Choroid plexus epithelial cell (primary cell): ENCODE data around the gene EML6.

Source experiments
- DNase-seq: peaks from one replicate; pipeline ENCODE4 v3.0.0-alpha.2; 2010; ENCODE audit warnings: low read depth
- H3K4me3 ChIP-seq: 2 replicates; pipeline ENCODE4 v1.5.1; 2011; ENCODE audit warnings: low read depth, mild to moderate bottlenecking, control low read depth, low read length, moderate library complexity
- TF ChIP-seq, protein P1 (sequence below): conservative IDR thresholded peaks from 2 replicates; pipeline ENCODE4 v1.5.1; 2011; ENCODE audit warnings: low read depth, mild to moderate bottlenecking, control low read depth, inconsistent platforms, low read length, moderate library complexity

EML6 gene

DNA sequence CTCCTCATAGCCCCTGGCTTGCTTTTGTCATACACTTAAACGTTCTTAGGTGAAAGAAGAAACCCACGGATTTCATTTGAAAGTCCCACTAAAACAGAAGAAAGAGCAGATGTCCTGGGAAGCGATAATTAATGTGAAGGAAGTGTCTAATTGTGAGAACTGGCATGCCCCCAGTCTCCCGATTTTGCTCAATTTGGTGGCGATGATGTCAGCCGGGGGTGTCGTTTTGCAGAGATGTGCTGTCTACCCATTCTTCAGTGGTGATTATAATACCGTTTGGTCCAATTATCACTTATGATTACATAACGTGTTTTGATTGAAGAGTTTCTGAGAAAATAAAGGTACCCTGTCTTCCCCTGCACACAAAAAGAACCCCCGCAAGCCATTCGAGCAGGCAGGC lies 223.7 kb downstream of the EML6 start:
- TF ChIP-seq, protein P1, sequence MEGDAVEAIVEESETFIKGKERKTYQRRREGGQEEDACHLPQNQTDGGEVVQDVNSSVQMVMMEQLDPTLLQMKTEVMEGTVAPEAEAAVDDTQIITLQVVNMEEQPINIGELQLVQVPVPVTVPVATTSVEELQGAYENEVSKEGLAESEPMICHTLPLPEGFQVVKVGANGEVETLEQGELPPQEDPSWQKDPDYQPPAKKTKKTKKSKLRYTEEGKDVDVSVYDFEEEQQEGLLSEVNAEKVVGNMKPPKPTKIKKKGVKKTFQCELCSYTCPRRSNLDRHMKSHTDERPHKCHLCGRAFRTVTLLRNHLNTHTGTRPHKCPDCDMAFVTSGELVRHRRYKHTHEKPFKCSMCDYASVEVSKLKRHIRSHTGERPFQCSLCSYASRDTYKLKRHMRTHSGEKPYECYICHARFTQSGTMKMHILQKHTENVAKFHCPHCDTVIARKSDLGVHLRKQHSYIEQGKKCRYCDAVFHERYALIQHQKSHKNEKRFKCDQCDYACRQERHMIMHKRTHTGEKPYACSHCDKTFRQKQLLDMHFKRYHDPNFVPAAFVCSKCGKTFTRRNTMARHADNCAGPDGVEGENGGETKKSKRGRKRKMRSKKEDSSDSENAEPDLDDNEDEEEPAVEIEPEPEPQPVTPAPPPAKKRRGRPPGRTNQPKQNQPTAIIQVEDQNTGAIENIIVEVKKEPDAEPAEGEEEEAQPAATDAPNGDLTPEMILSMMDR = no peak
- DNase-seq = no peak
- H3K4me3 ChIP-seq = no peak overlapping the region

DNA sequence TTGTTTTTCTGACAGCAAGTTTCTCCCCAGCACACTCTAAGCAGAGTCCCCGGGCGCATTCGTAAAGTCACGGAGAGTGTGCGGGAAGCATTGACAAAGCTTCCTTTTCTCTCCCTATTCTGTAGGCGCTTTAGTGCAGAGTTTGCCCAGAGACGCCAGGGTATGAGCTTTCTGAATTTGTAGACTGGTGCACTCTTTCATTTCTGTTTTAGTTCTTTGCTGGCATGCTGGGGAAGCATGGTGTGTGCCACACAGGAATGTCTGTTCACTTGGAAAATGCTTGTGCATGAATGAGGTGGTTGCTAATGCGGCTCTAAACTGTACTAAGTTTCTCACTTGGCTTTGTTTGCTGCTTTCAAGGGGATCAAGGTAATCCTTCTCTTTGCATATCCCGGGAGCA lies 224.2 kb downstream of the EML6 start:
- no peak for DNase-seq
- TF ChIP-seq, protein P1 = no peak
- H3K4me3 ChIP-seq = no peak overlapping the region

DNA sequence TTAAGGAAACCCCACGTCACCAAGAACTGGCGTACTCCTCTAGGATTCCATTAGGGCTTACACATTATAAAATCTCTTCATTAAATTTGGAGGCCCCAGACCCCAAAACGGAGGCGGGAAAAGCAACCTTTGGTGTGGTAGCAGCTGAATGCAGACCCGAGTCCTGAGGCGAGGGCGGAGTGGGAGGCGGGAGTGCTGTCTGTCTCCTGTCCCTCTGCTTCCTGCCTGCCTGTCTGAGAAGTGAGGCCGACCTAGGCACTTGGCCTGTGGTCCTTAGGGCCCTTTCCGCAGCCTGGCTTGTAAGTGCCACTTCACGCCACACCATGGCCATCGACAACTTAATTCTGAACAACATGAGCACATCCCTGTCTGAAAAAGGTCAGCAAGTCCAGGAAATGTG lies 224.7 kb downstream of the EML6 start:
- TF ChIP-seq, protein P1 = no peak

DNA sequence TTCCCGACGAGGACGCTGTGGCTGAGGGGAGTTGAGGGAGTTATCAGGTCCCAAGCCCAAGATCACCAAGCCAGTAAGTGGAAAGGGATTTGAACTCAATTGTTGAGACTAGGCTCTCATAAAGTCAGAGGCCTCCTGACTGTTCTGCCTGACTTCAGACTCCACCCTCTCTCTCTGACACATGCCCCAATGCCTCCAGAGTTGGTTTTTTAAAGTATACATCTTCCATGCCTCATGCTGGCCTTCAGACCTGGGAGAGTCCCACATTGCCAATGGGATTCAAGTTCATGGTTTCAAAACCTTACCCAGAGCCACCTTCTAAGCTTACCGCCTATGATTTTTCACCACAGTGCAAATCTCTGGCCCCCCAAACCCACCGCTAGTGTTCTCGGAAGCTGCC lies 226.0 kb downstream of the EML6 start:
- peak; percentile 14 for DNase-seq
- TF ChIP-seq, protein P1 = no peak
- no peak overlapping the region for H3K4me3 ChIP-seq

More for the DNA sequence above, 224.7 kb downstream of the EML6 start:
- DNase-seq = no peak
- no peak overlapping the region for H3K4me3 ChIP-seq

DNA sequence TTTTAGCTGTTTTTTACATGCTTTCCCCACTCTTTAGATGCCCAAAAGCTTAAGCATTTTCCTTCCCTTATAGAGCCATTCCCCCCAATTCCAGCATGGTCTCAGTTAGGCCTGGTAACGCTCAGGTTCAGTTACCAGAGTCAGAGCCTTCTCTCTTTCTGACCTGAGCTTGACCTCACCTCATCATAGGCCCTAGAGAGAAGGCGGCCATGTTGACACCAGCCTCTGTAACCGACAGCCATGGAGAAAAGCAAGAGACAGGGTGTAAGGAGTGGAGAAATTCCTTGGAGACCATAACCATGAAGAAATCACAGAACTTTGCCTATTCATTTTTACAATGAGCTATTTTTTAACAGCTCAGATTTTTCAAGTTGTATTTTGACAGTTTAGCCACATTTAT lies 227.3 kb downstream of the EML6 start:
- no peak overlapping the region for H3K4me3 ChIP-seq
- TF ChIP-seq, protein P1 = no peak
- no peak for DNase-seq

DNA sequence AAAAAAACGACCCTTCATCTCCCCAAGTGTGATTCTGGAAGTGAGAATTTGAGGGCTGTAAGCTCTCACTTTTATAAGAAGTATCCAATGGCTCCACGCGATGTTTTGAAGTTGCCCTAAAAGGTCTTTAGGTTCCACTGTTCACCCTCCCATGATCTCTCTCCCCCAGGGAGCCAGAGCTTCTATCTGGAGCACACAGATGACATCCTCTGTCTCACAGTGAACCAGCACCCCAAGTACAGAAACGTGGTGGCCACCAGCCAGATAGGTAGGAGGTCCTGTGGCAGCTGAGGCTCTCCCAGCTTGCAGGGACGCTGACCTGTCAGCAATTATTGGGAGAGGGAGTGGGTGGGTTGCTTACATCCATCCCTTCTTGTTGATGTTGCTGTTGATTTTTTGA lies 229.0 kb downstream of the EML6 start:
- TF ChIP-seq, protein P1 = no peak
- H3K4me3 ChIP-seq = no peak overlapping the region
- DNase-seq = no peak

DNA sequence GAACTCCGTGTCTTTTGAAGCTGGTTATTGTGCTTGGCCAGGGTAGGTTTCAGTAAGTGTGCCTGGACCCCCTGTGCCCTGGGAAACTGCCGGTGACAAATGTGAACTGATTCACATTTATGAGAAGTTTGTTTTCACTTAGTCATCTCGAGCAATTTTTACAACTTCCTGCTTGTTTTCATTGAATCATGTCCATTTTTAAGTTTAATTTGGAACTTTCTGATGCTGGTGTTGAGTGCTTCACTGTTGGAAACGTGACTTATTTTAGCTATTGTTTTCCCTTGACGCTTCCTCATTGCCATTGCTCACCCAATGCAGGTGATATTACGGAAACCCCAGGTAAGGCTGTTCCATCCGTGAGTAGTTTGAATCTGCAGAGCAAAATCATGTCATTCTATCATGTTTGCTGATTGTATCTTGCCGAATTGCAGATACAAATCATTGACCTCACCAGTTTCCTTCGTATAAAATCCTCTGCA lies 229.6 kb downstream of the EML6 start:
- no peak overlapping the region for H3K4me3 ChIP-seq
- no peak for DNase-seq
- TF ChIP-seq, protein P1 = no peak
